ENCODE measurements around the gene HEXIM1.

DNA sequence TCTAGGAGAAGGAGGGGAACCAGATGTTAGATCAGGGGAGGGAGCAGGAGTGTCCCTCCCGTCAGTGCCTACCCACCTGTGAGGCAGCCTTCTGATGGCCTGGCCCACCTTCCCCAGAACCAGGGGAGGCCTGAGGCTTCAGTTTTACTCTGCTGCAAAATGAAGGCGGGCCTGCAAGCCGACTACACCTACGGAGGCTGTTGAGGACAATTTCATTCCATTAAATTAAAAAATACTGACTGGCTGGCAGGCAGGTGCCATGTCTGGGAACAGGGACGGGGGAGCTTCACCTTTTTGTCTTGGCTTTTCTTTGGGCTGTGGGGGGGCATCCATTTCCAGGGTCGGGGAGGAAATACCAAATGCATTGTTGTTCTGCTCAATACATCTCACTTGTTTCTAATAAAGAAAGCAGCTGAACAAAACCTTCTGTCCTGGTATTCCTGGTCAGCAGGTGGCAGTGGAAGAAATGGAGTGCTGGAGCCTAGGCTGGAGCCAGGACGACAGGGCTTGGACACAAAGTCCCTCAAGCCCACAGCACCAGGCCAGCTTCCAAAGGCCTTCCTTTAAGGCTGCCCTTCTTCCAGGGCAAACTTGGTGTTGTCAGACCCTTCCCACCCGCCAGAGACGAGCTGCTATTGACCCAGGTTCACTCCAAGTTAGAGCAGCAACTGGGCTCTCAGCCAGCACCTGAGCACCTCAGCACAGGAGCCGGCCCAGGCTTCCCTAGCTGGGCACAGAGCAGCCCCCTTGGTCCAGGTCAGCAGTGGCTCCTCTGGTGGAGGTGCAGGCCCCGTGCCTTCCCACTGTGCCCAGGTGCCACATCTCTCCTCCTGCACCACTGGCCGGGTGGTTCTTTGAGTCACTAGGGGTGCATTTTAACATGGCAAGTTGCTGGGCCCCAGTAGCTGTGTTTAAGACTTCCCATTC, 39.4 kb upstream of the HEXIM1 start:
- TF ChIP-seq, protein P1, sequence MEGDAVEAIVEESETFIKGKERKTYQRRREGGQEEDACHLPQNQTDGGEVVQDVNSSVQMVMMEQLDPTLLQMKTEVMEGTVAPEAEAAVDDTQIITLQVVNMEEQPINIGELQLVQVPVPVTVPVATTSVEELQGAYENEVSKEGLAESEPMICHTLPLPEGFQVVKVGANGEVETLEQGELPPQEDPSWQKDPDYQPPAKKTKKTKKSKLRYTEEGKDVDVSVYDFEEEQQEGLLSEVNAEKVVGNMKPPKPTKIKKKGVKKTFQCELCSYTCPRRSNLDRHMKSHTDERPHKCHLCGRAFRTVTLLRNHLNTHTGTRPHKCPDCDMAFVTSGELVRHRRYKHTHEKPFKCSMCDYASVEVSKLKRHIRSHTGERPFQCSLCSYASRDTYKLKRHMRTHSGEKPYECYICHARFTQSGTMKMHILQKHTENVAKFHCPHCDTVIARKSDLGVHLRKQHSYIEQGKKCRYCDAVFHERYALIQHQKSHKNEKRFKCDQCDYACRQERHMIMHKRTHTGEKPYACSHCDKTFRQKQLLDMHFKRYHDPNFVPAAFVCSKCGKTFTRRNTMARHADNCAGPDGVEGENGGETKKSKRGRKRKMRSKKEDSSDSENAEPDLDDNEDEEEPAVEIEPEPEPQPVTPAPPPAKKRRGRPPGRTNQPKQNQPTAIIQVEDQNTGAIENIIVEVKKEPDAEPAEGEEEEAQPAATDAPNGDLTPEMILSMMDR (IDR thresholded peaks at IDR 0.05) = no peak
- TF ChIP-seq POLR2A (IDR thresholded peaks at IDR 0.05) = no peak

All from upper lobe of left lung (tissue), 4 donors.